Activated B cell treated with CpG ODN at 0.5 μM for 24 hours (primary cell): ENCODE results near the gene EPB41L2. TPM values are rescaled to one million over a fixed set of nuclear protein-coding genes. Genes with fewer than 3 reads are reported as not detected.

ENCODE experiments used
- ATAC-seq: fragments of 200-7000 bp; cut with Tn5 transposase; one replicate; pipeline ENCODE4 v1.10.0; 2021; ENCODE audit warnings: low read depth, mild to moderate bottlenecking, moderate library complexity
- CTCF ChIA-PET: fragments of 350-600 bp; sonication (Branson Sonifier 250); formaldehyde crosslinking; loops from one replicate; lab custom pipeline; 2021; ENCODE audit warnings: antibody characterized with exemption; lab: Charles Lee
- POLR2A ChIA-PET: fragments of 350-600 bp; sonication (Branson Sonifier 250); formaldehyde crosslinking; loops from one replicate; lab custom pipeline; 2021; ENCODE audit warnings: antibody characterized with exemption; lab: Charles Lee
- DNase-seq: peaks from one replicate; pipeline ENCODE4 v3.0.0; 2022
- H3K27ac Mint-ChIP-seq: one replicate; pipeline ENCODE4 v1.8.0; 2020; ENCODE audit warnings: mixed read lengths
- H3K27me3 Mint-ChIP-seq: one replicate; pipeline ENCODE4 v1.8.0; 2021; ENCODE audit warnings: mixed read lengths
- H3K36me3 Mint-ChIP-seq: one replicate; pipeline ENCODE4 v1.8.0; 2021; ENCODE audit warnings: low read depth, mixed read lengths
- H3K4me1 Mint-ChIP-seq: one replicate; pipeline ENCODE4 v1.8.0; 2021; ENCODE audit warnings: mixed read lengths
- H3K4me3 Mint-ChIP-seq: one replicate; pipeline ENCODE4 v1.8.0; 2020; ENCODE audit warnings: mild to moderate bottlenecking, mixed read lengths
- H3K9me3 Mint-ChIP-seq: one replicate; pipeline ENCODE4 v1.8.0; 2020; ENCODE audit warnings: mixed read lengths
- intact Hi-C: fragments of 100-400 bp; cut with micrococcal nuclease; formaldehyde crosslinking; loops from one replicate; pipeline ENCODE4 v1.15.1; 2024
- total RNA-seq: library from RNA; stranded (reverse); gene quantifications from 2 replicates; pipeline ENCODE4 v1.2.3, GENCODE V29; 2022
- TF ChIP-seq, protein P1 (sequence below): fragments of 200-600 bp; IDR thresholded peaks from one replicate; pipeline ENCODE4 v1.8.0; 2022; ENCODE audit warnings: antibody characterized with exemption, mild to moderate bottlenecking

EPB41L2 gene
- total RNA-seq, 1 donor from 2014 or later: 62.8 TPM

DNA sequence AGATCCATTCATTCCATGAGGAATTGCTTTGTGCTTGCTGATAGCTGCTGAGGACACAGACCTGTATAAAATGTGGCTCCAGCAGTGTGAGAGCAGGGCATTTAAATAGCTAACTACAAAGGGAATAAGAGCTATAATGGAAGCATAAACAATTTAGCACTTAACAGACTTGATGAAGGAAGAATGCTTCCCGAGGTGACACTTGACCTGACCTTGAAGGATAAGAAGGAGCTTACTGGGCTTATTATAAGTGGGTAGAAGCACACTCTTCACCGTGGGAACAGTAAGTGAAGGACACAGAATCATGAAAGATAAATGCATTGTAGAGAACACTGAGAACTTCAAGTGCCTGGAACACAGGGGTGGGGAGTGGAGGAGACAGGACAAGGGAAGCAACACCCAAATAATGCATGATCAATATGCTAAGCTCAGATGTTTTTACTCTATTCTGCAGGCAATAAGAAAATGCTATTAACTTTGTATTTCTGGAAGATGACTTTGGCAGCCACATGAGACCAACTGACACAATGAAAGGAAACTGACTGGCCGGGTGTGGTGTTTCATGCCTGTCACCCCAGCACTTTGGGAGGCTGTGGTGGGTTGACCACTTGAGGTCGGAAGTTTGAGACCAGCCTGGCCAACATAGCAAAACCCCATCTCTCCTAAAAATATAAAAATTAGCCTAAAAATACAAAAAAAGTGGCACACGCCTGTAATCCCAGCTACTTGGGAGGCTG, 84.2 kb downstream of the EPB41L2 start:
- no peak overlapping the region for H3K4me3 Mint-ChIP-seq
- no peaks in the 10 kb centered on the region for H3K27me3 Mint-ChIP-seq
- intact Hi-C loops: no loop called here
- CTCF ChIA-PET: interaction anchor here (0.7 kb wide), 1 partner anchor 20 kb away, joined by 6 read pairs; no protein-coding TSS in a partner anchor
- H3K4me1 Mint-ChIP-seq: peaks cover 36% of the 10 kb centered on the region
- POLR2A ChIA-PET: no interaction called here
- H3K9me3 Mint-ChIP-seq: no peaks in the 10 kb centered on the region
- H3K36me3 Mint-ChIP-seq: no peaks in the 10 kb centered on the region
- DNase-seq (no peak), ATAC-seq (no peak)
- TF ChIP-seq, protein P1, sequence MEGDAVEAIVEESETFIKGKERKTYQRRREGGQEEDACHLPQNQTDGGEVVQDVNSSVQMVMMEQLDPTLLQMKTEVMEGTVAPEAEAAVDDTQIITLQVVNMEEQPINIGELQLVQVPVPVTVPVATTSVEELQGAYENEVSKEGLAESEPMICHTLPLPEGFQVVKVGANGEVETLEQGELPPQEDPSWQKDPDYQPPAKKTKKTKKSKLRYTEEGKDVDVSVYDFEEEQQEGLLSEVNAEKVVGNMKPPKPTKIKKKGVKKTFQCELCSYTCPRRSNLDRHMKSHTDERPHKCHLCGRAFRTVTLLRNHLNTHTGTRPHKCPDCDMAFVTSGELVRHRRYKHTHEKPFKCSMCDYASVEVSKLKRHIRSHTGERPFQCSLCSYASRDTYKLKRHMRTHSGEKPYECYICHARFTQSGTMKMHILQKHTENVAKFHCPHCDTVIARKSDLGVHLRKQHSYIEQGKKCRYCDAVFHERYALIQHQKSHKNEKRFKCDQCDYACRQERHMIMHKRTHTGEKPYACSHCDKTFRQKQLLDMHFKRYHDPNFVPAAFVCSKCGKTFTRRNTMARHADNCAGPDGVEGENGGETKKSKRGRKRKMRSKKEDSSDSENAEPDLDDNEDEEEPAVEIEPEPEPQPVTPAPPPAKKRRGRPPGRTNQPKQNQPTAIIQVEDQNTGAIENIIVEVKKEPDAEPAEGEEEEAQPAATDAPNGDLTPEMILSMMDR: no peak
- H3K27ac Mint-ChIP-seq: no peak overlapping the region

DNA sequence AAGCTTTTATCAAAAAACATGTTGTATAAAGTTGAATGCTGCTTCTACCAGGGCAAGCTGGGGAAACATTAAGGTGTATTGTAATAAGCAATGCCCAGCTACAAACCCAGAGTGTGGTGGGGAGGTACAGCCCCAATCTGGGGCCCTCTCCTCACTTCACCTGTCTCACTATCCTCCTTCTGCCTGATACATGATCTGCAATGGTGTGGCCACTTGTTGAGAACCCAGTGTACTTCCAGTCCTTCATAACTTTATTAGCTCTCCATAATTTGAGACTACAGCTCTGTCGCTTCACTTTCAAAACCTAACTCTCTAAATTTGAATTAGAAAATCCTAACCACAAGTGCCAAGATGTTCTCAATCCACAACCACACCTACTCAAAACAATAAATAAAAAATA, 84.9 kb downstream of the EPB41L2 start:
- H3K4me1 Mint-ChIP-seq: peaks cover 36% of the 10 kb centered on the region
- intact Hi-C loops: no loop called here
- no peaks in the 10 kb centered on the region for H3K36me3 Mint-ChIP-seq
- DNase-seq (no peak), ATAC-seq (no peak)
- no peak overlapping the region for H3K4me3 Mint-ChIP-seq
- ChIA-PET POLR2A (no interaction called here), CTCF (no interaction called here)
- H3K27me3 Mint-ChIP-seq: no peaks in the 10 kb centered on the region
- no peaks in the 10 kb centered on the region for H3K9me3 Mint-ChIP-seq
- H3K27ac Mint-ChIP-seq: no peak overlapping the region
- TF ChIP-seq, protein P1: no peak

DNA sequence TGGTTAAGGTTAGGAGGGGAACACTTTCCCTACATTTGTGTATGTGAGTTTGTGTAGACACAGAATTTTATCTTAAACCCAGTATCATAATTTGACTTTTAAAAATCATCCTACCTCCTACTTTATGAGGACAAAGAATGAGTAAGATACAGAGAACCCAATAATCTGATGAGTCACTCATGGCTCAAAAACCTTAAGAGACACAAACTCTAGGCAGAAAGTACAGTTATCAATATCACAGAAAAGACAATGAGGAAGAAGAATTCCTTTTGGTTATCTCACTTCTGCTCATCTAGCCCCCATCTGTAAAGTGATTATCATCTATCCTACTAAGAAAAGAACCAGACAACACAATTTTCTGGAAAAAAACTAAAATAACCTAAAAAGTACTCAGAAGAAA, 87.7 kb downstream of the EPB41L2 start:
- peaks cover 15% of the 10 kb centered on the region for H3K4me1 Mint-ChIP-seq

DNA sequence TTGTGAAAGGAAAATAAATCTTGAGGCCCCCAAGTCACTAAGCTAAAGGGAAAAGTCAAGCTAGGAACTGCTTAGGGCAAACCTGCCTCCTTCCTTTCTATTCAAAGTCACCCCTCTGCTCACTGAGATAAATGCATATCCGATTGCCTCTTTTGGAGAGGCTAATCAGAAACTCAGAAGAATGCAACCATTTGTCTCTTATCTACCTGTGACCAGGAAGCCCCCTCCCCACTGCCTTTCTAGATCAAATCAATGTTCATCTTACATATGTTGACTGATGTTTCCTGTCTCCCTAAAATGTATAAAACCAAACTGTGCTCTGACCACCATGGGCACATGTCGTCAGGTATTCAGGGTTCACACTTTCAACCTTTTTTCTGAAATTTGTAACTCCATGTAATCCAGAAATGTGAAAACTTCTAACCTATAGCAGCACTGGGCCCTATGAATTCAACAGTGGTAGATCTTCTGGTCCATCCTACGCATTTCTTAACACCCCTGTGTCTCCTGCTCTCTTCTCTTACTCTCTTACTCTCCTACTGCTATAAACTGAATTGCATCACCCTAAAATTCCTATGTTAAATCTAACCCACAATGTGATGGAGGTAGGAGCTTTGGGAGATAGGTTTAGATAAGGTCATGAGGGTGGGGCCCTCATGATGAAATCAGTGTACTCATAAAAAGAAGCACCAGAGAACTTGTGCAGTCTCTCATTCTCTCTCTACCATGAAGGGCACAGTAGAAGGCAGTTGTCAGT, 89.3 kb downstream of the EPB41L2 start:
- Mint-ChIP-seq H3K4me1 (peaks cover 5% of the 10 kb centered on the region), H3K4me3 (no peak overlapping the region), H3K36me3 (no peaks in the 10 kb centered on the region), H3K27me3 (no peaks in the 10 kb centered on the region), H3K9me3 (no peaks in the 10 kb centered on the region), H3K27ac (no peak overlapping the region)
- DNase-seq (no peak), ATAC-seq (no peak)
- CTCF ChIA-PET: no interaction called here
- POLR2A ChIA-PET: no interaction called here
- intact Hi-C loops: no loop called here
- TF ChIP-seq, protein P1: no peak

More for the DNA sequence above, 87.7 kb downstream of the EPB41L2 start:
- ChIA-PET POLR2A (no interaction called here), CTCF (no interaction called here)
- intact Hi-C loops: no loop called here
- TF ChIP-seq, protein P1: no peak
- Mint-ChIP-seq H3K36me3 (no peaks in the 10 kb centered on the region), H3K4me3 (no peak overlapping the region), H3K27me3 (no peaks in the 10 kb centered on the region), H3K9me3 (no peaks in the 10 kb centered on the region), H3K27ac (no peak overlapping the region)
- DNase-seq: no peak
- ATAC-seq: no peak

DNA sequence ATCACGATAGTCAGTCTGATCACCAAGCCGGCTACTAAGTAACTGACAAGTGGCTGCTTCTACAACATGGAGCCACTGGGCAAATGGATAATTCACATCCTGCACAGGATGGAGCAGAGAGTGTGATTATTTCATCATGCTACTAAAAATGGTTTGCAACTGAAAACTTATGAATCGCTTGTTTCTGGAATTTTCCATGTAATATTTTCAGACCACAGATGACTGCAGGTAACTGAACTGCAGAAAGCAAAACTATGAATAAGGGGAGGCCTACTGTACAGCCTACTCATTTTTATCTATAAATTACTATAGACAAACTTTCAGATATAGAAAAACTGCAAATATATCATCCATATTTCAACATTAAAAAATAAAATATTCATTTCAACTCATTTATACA, 91.5 kb downstream of the EPB41L2 start:
- no peak for ATAC-seq
- H3K9me3 Mint-ChIP-seq: no peaks in the 10 kb centered on the region
- H3K27me3 Mint-ChIP-seq: no peaks in the 10 kb centered on the region
- TF ChIP-seq, protein P1: no peak
- POLR2A ChIA-PET: no interaction called here
- no peak overlapping the region for H3K4me3 Mint-ChIP-seq
- CTCF ChIA-PET: no interaction called here
- no peaks in the 10 kb centered on the region for H3K36me3 Mint-ChIP-seq
- no peak for DNase-seq
- H3K27ac Mint-ChIP-seq: no peak overlapping the region
- intact Hi-C loops: no loop called here
- H3K4me1 Mint-ChIP-seq: peaks cover 13% of the 10 kb centered on the region
